GM21619 (cell line): ENCODE results near the gene CAMK2D.

Experiments
- ATAC-seq: cut with Tn5 transposase; IDR thresholded peaks from one replicate; pipeline ENCODE4 v1.9.1; 2021; ENCODE audit not compliant: unreplicated experiment

The CAMK2D gene

GRCh38 chr4:113450295-113451080 is 311.1 kb downstream of the CAMK2D start:
- ATAC-seq, result no peak

- ATAC-seq, result no peak
Observed at GRCh38 chr4:113449410-113449974, 312.0 kb downstream of the CAMK2D start.

DNA sequence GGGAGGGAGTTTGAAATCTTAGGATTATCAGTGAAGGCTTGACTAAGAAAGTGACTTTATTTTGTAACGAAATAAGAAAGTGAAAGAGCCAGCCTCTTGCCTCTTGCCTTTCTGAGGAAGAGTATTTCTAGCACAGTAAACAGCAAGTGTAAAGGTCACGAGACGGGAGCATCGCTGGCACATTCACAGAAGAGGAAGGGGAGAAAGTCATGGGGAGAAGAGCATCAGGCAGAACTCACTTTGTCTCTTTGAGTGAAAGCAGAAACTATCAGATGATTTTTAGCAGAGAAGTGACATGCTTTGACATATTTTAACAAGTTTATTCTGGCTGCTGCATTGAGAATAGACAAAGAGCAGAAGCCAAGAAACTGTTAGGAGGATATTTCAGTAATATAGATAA is 313.8 kb downstream of the CAMK2D start:
- peak; percentile 46 for ATAC-seq

GRCh38 chr4:113447061-113447460 is 314.5 kb downstream of the CAMK2D start:
- ATAC-seq, result no peak

- ATAC-seq, result no peak
Observed at GRCh38 chr4:113446019-113446418, 315.5 kb downstream of the CAMK2D start.

DNA sequence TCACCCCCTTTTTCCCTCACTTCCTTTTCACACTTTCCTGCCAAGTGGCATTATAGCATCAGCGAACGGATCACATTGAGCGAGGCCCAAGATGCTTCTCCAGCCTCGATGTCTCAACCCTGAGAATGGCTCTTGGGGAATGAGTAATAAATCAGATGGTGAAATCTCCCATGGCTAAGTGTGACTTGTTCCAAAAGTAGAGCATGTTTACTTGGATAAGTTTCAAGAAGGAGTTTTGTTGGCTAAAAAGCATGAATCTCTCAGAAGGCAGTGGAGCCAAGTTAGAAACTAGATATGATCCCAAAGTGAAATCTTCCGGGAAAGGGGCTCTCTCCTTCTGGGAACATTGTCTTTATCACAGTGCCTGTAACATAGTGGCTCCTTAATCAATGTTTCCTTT is 316.3 kb downstream of the CAMK2D start:
- ATAC-seq, result no peak

GRCh38 chr4:113444386-113444785 is 317.2 kb downstream of the CAMK2D start:
- ATAC-seq, result no peak

GRCh38 chr4:113442826-113443225 is 318.7 kb downstream of the CAMK2D start:
- no peak for ATAC-seq

DNA sequence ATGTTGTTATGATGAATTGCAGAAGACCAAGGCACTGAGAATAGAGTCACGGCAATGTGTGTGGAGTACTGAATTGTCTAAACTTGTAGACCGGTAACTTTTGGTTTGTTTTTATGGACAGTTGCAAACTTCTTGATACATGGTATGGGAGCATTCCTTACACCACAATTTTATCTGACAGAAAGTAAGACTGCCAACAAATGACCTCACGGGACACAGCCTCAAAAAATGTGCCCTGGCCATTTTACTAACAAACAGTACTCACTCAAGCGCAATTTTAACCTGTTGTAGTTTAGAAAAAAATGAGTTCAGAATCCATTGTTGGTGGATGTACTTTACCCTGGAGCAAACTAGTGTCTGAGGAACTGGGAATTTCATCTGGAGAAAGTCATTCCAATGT is 321.2 kb downstream of the CAMK2D start:
- ATAC-seq, result no peak

DNA sequence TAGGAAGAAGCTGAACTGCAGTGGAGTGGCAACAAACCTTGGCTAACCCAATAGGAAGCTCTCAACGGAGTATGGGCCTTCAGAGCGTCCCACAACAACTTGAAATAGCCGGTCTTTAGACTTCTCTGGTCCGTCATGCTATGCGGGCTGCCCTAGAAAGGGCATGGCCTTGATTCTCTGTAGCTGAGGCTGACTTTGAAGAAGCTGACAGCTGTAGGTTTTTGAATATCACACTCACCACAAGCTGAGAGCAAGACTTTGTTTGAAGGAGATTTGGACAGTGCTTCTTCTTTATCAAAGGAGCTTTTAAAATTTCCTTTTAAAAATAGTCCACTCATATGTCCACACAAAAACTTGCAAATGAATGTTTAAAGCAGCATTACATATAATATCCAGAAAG is 322.9 kb downstream of the CAMK2D start:
- no peak for ATAC-seq

GRCh38 chr4:113437129-113437528 is 324.4 kb downstream of the CAMK2D start:
- no peak for ATAC-seq

DNA sequence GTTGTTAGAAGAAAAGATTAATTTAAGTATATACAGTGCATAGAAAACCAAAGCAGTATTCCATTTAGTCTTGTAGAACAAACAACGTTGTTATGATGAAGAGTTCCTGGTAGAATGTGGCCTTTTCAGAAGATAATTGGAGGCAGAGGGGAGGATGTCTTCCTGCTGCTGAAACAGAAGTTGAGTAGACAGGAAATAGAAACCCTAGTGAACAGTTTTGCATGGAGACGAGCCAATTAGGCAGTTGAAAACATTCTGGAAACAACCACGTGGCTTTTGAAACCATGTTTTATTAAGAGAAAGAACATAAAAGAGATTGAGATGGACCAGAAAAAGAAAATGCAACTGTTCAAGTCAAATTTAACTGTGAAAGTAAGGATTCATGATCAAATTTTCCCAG is 325.2 kb downstream of the CAMK2D start:
- ATAC-seq, result no peak

GRCh38 chr4:113435893-113436292 is 325.6 kb downstream of the CAMK2D start:
- no peak for ATAC-seq

DNA sequence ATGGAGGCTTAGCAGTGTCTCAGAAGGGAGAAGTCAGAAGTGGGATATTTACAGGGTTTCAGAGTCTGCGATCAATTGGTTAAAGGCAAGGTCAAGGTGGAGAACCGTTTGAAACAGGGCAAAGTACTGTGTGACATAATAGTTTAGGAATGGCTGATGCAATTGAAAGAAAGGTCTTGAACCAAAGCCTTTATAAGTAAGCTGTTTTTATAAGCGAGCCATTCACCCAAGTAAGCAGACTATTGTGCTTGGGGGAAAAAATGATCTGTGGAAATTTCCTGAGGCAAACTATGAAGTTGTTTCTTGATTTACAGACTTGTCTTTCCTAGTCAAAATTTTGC is 327.3 kb downstream of the CAMK2D start:
- ATAC-seq, result no peak

DNA sequence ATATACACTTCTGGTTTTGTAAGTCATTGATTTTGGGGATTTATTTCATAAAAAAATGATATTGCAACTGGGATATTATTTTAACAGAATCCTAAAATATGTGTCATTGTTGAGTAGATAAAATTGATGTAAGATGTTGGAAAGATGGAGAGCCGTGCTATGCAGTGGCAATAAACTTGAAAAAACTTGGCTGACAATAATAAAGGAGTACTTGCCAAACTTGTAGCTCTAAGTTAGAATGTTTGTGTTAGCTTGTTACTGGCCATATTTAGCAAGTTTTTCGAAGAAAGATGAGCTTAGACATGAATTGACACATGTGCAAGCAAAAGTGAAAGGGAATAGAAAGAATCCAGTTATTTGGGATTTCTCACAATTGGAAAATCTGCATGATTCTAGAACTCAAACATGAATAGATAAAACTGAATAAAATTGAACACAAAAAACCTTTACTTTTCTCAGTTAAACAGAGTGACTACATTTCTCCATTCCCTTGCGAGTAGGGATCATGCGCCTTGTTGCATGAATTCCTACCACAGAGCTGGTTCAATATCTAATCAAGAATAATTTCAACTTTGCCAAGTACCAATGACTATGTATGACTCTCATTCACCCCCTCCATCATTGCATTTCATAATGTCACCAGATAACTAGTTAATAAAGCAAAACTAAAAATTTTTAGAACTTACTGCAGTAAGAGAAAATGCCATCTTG is 327.8 kb downstream of the CAMK2D start:
- no peak for ATAC-seq

- no peak for ATAC-seq
Observed at GRCh38 chr4:113433116-113433515, 328.4 kb downstream of the CAMK2D start.

GRCh38 chr4:113423631-113424030 is 337.9 kb downstream of the CAMK2D start:
- no peak for ATAC-seq

DNA sequence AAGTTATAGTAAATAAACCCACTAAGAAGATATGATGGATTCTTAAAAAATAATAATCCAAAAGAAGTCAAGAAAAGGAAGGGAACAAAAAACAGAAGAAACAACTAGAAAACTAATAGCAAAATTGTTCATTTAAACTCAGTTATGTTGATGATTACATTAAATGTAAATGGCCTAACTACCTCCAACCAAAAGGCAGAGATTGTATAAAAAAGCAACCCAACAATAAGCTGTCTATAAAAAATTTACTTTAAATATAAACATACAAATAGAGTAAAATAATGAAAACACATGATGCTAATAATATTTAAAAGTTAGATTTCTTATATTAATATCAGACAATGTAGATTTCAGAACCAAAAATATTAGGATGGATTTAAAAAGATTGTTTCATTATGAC is 340.6 kb downstream of the CAMK2D start:
- no peak for ATAC-seq

- no peak for ATAC-seq
Observed at GRCh38 chr4:113419631-113420030, 341.9 kb downstream of the CAMK2D start.

DNA sequence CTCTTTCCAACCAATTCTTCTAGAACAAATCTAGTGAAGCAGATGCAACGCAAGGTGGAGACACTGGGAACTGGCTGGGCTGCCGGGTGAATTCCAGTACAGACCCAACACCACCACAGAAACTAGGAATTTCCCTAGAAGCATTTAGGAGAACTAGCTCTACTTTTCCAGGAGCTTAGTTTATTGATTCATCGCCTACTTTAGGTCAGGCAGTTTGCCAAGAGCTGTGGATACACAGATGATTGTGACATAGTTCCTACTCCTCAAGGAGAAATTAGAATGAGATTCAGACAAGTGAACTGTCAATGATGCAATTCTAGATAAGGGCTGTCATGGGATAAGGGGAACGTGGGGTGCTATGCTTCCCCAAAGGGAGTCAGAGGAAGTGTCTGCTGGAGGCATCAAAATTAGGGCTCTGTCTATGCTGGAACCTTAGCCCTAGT is 350.0 kb downstream of the CAMK2D start:
- no peak for ATAC-seq

GRCh38 chr4:113410686-113411085 is 350.9 kb downstream of the CAMK2D start:
- no peak for ATAC-seq

- ATAC-seq, result no peak
Observed at GRCh38 chr4:113409181-113409580, 352.4 kb downstream of the CAMK2D start.
